CD14-positive monocyte (primary cell): ENCODE data around the gene SLC39A10. TPM values are rescaled to one million over a fixed set of nuclear protein-coding genes. Genes with fewer than 3 reads are reported as not detected.

ENCODE experiments used
- DNase-seq, 3 donors: peaks; one replicate each; pipeline ENCODE4 v3.0.0-alpha.2; 2011 to 2022
- H2AFZ ChIP-seq: 2 replicates; pipeline ENCODE4 v1.6.0; 2012; ENCODE audit warnings: mild to moderate bottlenecking, low read depth, low read length, inconsistent platforms; ENCODE audit not compliant: insufficient read depth, poor library complexity, severe bottlenecking
- H3K27ac ChIP-seq, 2 donors: 1 replicate in 1 of 2; 2 replicates in 1 of 2; pipeline ENCODE4 v1.5.1; 2012 to 2013; ENCODE audit warnings: low read length in 2 of 2, control low read depth in 1 of 2, inconsistent platforms in 1 of 2, low read depth in 1 of 2, mild to moderate bottlenecking in 1 of 2
- H3K27me3 ChIP-seq, 2 donors: one replicate each; pipeline versions ENCODE4 v1.6.0 to v1.6.1; 2011 to 2013; ENCODE audit warnings: low read length in 2 of 2; ENCODE audit not compliant: control insufficient read depth in 2 of 2, insufficient read depth in 2 of 2
- H3K36me3 ChIP-seq, 2 donors: replicated peaks in 1 of 2; 1 replicate in 1 of 2; 2 replicates in 1 of 2; pipeline versions ENCODE4 v1.5.1 to v1.6.1; 2012 to 2013; ENCODE audit warnings: low read length in 2 of 2, control low read depth in 1 of 2, inconsistent platforms in 1 of 2, mild to moderate bottlenecking in 1 of 2; ENCODE audit not compliant: insufficient read depth in 2 of 2, control insufficient read depth in 1 of 2
- H3K4me1 ChIP-seq, 2 donors: 1 replicate in 1 of 2; 2 replicates in 1 of 2; pipeline versions ENCODE4 v1.5.1 to v1.6.1; 2012 to 2013; ENCODE audit warnings: low read length in 2 of 2, control low read depth in 1 of 2, inconsistent platforms in 1 of 2, mild to moderate bottlenecking in 1 of 2, moderate library complexity in 1 of 2; ENCODE audit not compliant: insufficient read depth in 2 of 2, control insufficient read depth in 1 of 2
- H3K4me2 ChIP-seq: replicated peaks from 2 replicates; pipeline ENCODE3; 2012; ENCODE audit warnings: low read length, moderate library complexity, mild to moderate bottlenecking; ENCODE audit not compliant: poor library complexity, severe bottlenecking; ENCODE audit errors: extremely low read depth
- H3K4me3 ChIP-seq, 3 experiments: fragments of 200-600 bp in 1 of 3; sonication (generic) in 1 of 3; replicated peaks in 1 of 3; 1 replicate in 2 of 3; 2 replicates in 1 of 3; pipeline ENCODE4 v1.5.1; 2011 to 2013; ENCODE audit warnings: low read length in 3 of 3, mild to moderate bottlenecking in 3 of 3, control low read depth in 2 of 3, low read depth in 2 of 3, inconsistent platforms in 1 of 3, moderate library complexity in 1 of 3
- H3K79me2 ChIP-seq: 2 replicates; pipeline ENCODE4 v1.6.0; 2012; ENCODE audit warnings: mild to moderate bottlenecking, control low read depth, inconsistent platforms, low read length, moderate library complexity; ENCODE audit not compliant: insufficient read depth
- H3K9ac ChIP-seq: 2 replicates; pipeline ENCODE4 v1.6.0; 2017; ENCODE audit warnings: low read length, mild to moderate bottlenecking; ENCODE audit not compliant: insufficient read depth, poor library complexity, severe bottlenecking
- H3K9me3 ChIP-seq, 2 donors: replicated peaks in 1 of 2; 1 replicate in 1 of 2; 2 replicates in 1 of 2; pipeline versions ENCODE4 v1.5.1 to v1.6.1; 2012 to 2013; ENCODE audit warnings: low read length in 2 of 2, control low read depth in 1 of 2; ENCODE audit not compliant: control insufficient read depth in 1 of 2, insufficient read depth in 1 of 2
- H4K20me1 ChIP-seq: 2 replicates; pipeline ENCODE4 v1.6.0; 2012; ENCODE audit warnings: mild to moderate bottlenecking, low read length, control low read depth, moderate library complexity; ENCODE audit not compliant: insufficient read depth
- H3K27ac Mint-ChIP-seq, 7 donors: one replicate each; pipeline ENCODE4 v1.8.0; 2020; ENCODE audit warnings: mild to moderate bottlenecking in 7 of 7, mixed read lengths in 7 of 7, moderate library complexity in 6 of 7, inconsistent platforms in 2 of 7
- H3K27me3 Mint-ChIP-seq, 3 donors: one replicate each; pipeline ENCODE4 v1.8.0; 2021 to 2022; ENCODE audit warnings: low read depth in 3 of 3, mild to moderate bottlenecking in 3 of 3, mixed read lengths in 3 of 3, moderate library complexity in 3 of 3, inconsistent platforms in 1 of 3
- H3K36me3 Mint-ChIP-seq, 2 donors: one replicate each; pipeline ENCODE4 v1.8.0; 2020; ENCODE audit warnings: mixed read lengths in 2 of 2, inconsistent platforms in 1 of 2, mild to moderate bottlenecking in 1 of 2
- H3K4me1 Mint-ChIP-seq: one replicate; pipeline ENCODE4 v1.8.0; 2020; ENCODE audit warnings: mild to moderate bottlenecking, mixed read lengths
- H3K4me3 Mint-ChIP-seq, 2 donors: one replicate each; pipeline ENCODE4 v1.8.0; 2020; ENCODE audit warnings: mild to moderate bottlenecking in 2 of 2, mixed read lengths in 2 of 2, moderate library complexity in 1 of 2
- H3K9me3 Mint-ChIP-seq, 7 donors: one replicate each; pipeline ENCODE4 v1.8.0; 2020 to 2022; ENCODE audit warnings: mixed read lengths in 7 of 7, mild to moderate bottlenecking in 6 of 7, moderate library complexity in 6 of 7, inconsistent platforms in 2 of 7
- WGBS: methylation state at CpG from one replicate; pipeline ENCODE4 v1.1.5; 2013; ENCODE audit warnings: missing lambda C conversion rate; ENCODE audit not compliant: insufficient coverage; 5-methylcytosine and 5-hydroxymethylcytosine counted together
- intact Hi-C, 2 donors: fragments of 100-400 bp; cut with micrococcal nuclease; formaldehyde crosslinking; loops; one replicate each; pipeline versions ENCODE4 v1.15.0 to v1.15.1; 2023
- polyA plus RNA-seq, 3 donors: library from polyadenylated mRNA; depleted of rRNA in 1 of 3; unstranded in 2 of 3; stranded (reverse) in 1 of 3; fragments of 300-500 nt in 2 of 3; fragments of >200 nt in 1 of 3; fragmentation: Illumina TruSeq in 2 of 3; gene quantifications; 1 replicate in 2 of 3; 2 replicates in 1 of 3; pipeline ENCODE4 v1.2.3, GENCODE V29; 2012 to 2021
- TF ChIP-seq, protein P1 (sequence below): fragments of 200-600 bp; IDR thresholded peaks from one replicate; pipeline ENCODE4 v1.8.0; 2022; ENCODE audit warnings: antibody characterized with exemption, mild to moderate bottlenecking

The SLC39A10 gene
- polyA plus RNA-seq, 3 donors, result 5.2 to 6.9 (median 5.2) TPM

- peaks cover 17 to 25% of the 10 kb centered on the region in 2 donors for H3K36me3 Mint-ChIP-seq
- peaks cover 0 to 3% (median 0%) of the 10 kb centered on the region in 7 donors for H3K9me3 Mint-ChIP-seq
- no peaks in the 10 kb centered on the region for H3K27me3 Mint-ChIP-seq
- no peak overlapping the region for H3K4me3 Mint-ChIP-seq
- Histone ChIP-seq H3K4me2 (no peak overlapping the region), H4K20me1 (no peaks in the 10 kb centered on the region), H3K4me1 (no peaks in the 10 kb centered on the region), H2AFZ (no peak overlapping the region), H3K36me3 (peaks cover 0 to 10% of the 10 kb centered on the region in 2 donors), H3K9ac (no peak overlapping the region), H3K27ac (no peak overlapping the region), H3K4me3 (no peak overlapping the region), H3K79me2 (no peaks in the 10 kb centered on the region), H3K9me3 (no peaks in the 10 kb centered on the region), H3K27me3 (no peaks in the 10 kb centered on the region)
- intact Hi-C loops, result no loop called here
- DNase-seq, result no peak
- no peak overlapping the region for H3K27ac Mint-ChIP-seq
- no peaks in the 10 kb centered on the region for H3K4me1 Mint-ChIP-seq
- TF ChIP-seq, protein P1, sequence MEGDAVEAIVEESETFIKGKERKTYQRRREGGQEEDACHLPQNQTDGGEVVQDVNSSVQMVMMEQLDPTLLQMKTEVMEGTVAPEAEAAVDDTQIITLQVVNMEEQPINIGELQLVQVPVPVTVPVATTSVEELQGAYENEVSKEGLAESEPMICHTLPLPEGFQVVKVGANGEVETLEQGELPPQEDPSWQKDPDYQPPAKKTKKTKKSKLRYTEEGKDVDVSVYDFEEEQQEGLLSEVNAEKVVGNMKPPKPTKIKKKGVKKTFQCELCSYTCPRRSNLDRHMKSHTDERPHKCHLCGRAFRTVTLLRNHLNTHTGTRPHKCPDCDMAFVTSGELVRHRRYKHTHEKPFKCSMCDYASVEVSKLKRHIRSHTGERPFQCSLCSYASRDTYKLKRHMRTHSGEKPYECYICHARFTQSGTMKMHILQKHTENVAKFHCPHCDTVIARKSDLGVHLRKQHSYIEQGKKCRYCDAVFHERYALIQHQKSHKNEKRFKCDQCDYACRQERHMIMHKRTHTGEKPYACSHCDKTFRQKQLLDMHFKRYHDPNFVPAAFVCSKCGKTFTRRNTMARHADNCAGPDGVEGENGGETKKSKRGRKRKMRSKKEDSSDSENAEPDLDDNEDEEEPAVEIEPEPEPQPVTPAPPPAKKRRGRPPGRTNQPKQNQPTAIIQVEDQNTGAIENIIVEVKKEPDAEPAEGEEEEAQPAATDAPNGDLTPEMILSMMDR, result no peak
- WGBS, result no CpG with 5 or more reads among the region's 3 CpGs
These were observed 26.1 kb downstream of the SLC39A10 start for GRCh38 chr2:195683174-195683573.

DNA sequence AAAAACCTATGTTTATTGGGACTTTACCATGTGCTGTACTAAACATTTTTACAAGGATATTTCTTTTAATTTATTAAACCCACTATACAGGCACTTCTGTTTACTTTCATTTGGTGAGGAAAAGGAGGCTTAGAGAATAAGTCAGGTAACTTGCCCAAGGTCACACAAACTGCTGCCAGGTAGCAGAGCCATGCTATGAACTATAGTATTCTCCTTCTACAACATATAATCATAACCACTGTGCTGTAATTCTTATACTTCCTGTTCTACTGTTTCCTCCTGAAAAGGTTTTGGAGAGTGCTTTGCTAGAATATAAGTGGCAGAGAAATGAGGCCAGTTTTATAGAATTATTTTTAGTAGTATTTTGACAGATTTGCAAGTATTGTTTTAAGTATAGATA is 29.5 kb downstream of the SLC39A10 start:
- no peaks in the 10 kb centered on the region for H4K20me1 ChIP-seq
- intact Hi-C loops, result no loop called here

More for the DNA sequence above, 29.5 kb downstream of the SLC39A10 start:
- no peak overlapping the region for H2AFZ ChIP-seq
- H3K36me3 ChIP-seq, result no peaks in the 10 kb centered on the region
- Mint-ChIP-seq H3K27me3 (no peaks in the 10 kb centered on the region), H3K4me1 (no peaks in the 10 kb centered on the region), H3K4me3 (no peak overlapping the region), H3K36me3 (peaks cover 19 to 28% of the 10 kb centered on the region in 2 donors), H3K9me3 (peaks cover 2 to 8% (median 5%) of the 10 kb centered on the region in 7 donors), H3K27ac (no peak overlapping the region)
- no peak overlapping the region for H3K4me3 ChIP-seq
- H3K4me1 ChIP-seq, result no peaks in the 10 kb centered on the region
- H3K79me2 ChIP-seq, result no peaks in the 10 kb centered on the region
- no peaks in the 10 kb centered on the region for H3K27me3 ChIP-seq
- no peak overlapping the region for H3K9ac ChIP-seq
- no peak for DNase-seq
- no peak overlapping the region for H3K4me2 ChIP-seq
- no peaks in the 10 kb centered on the region for H3K9me3 ChIP-seq
- TF ChIP-seq, protein P1, result no peak
- H3K27ac ChIP-seq, result no peak overlapping the region
